Chondrocyte (in vitro differentiated cells): ENCODE results near the gene SOSTDC1. TPM values are rescaled to one million over a fixed set of nuclear protein-coding genes. Genes with fewer than 3 reads are reported as not detected.
A peak's percentile ranks its signal among the peaks of the same experiment; 100 is the strongest.

Experiments used
- DNase-seq: peaks from one replicate; pipeline ENCODE4 v3.0.0; 2021; ENCODE audit warnings: mixed read lengths, low spot score
- H3K27ac Mint-ChIP-seq: one replicate; pipeline ENCODE4 v1.8.0; 2021; ENCODE audit warnings: mild to moderate bottlenecking, moderate library complexity, mixed read lengths; ENCODE audit not compliant: unreplicated experiment
- H3K27me3 Mint-ChIP-seq: 2 replicates; pipeline ENCODE4 v1.8.0; 2021; ENCODE audit warnings: low read depth, mixed read lengths
- H3K36me3 Mint-ChIP-seq: 2 replicates; pipeline ENCODE4 v1.8.0; 2021; ENCODE audit warnings: low read depth, mixed read lengths
- H3K4me1 Mint-ChIP-seq: 2 replicates; pipeline ENCODE4 v1.8.0; 2021; ENCODE audit warnings: low read depth, mild to moderate bottlenecking, mixed read lengths
- H3K4me3 Mint-ChIP-seq: one replicate; pipeline ENCODE4 v1.8.0; 2021; ENCODE audit warnings: mild to moderate bottlenecking, moderate library complexity, mixed read lengths; ENCODE audit not compliant: unreplicated experiment
- H3K9me3 Mint-ChIP-seq: 2 replicates; pipeline ENCODE4 v1.8.0; 2021; ENCODE audit warnings: low read depth, mixed read lengths
- total RNA-seq: library from RNA; stranded (reverse); gene quantifications from 3 replicates; pipeline ENCODE4 v1.2.1, GENCODE V29; 2021
- TF ChIP-seq, protein P1 (sequence below): fragments of 200-600 bp; sonication (generic); IDR thresholded peaks from 2 replicates; pipeline ENCODE4 v1.5.0; 2021; ENCODE audit warnings: antibody characterized with exemption, mild to moderate bottlenecking, moderate library complexity

SOSTDC1 gene
- total RNA-seq, 1 donor from 2014 or later = not detected

DNA sequence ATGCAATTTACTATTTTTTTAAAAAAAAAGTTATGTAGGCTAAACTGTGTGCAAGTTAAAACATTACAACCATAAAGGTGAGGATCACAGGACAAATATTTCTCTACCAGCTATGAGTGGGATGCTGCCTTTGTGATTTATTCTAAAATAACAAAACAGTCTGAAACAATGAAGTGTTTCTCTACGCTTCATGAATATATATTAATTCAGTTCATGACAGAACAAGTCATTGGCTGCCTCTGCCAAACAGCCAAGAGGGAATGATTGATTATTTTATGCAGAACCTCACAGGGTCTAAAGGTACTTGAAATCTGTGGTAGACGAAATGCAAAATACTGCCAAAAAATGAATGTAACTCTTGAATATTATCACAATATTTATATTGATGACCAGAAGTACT lies 29.0 kb upstream of the SOSTDC1 start:
- Mint-ChIP-seq H3K36me3 (no peaks in the 10 kb centered on the region), H3K9me3 (no peaks in the 10 kb centered on the region), H3K27ac (no peak overlapping the region), H3K4me3 (no peak overlapping the region), H3K27me3 (no peaks in the 10 kb centered on the region), H3K4me1 (peaks cover 7% of the 10 kb centered on the region)
- no peak for DNase-seq
- TF ChIP-seq, protein P1, sequence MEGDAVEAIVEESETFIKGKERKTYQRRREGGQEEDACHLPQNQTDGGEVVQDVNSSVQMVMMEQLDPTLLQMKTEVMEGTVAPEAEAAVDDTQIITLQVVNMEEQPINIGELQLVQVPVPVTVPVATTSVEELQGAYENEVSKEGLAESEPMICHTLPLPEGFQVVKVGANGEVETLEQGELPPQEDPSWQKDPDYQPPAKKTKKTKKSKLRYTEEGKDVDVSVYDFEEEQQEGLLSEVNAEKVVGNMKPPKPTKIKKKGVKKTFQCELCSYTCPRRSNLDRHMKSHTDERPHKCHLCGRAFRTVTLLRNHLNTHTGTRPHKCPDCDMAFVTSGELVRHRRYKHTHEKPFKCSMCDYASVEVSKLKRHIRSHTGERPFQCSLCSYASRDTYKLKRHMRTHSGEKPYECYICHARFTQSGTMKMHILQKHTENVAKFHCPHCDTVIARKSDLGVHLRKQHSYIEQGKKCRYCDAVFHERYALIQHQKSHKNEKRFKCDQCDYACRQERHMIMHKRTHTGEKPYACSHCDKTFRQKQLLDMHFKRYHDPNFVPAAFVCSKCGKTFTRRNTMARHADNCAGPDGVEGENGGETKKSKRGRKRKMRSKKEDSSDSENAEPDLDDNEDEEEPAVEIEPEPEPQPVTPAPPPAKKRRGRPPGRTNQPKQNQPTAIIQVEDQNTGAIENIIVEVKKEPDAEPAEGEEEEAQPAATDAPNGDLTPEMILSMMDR = no peak

DNA sequence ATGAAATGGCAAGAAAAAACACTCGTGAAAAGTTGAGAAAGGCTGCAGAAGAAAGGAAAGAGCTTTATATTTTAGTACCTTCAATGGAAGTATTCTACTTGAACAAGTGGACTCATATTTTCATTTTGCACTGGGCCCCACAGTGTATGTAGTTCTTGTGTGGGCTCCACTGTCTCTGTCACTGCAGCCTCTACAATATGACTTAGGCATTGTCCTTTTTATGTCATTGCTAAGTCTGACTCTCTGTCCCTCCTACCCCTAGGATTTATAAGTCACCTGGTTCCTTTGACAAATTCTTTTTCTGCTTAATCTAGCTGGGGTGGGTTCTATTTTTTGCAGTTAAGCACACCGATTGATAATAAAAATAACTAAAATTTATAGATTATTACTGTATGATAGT lies 27.7 kb upstream of the SOSTDC1 start:
- Mint-ChIP-seq H3K9me3 (no peaks in the 10 kb centered on the region), H3K27me3 (no peaks in the 10 kb centered on the region), H3K27ac (no peak overlapping the region), H3K36me3 (no peaks in the 10 kb centered on the region), H3K4me1 (peaks cover 7% of the 10 kb centered on the region), H3K4me3 (no peak overlapping the region)
- no peak for DNase-seq
- TF ChIP-seq, protein P1 = no peak

DNA sequence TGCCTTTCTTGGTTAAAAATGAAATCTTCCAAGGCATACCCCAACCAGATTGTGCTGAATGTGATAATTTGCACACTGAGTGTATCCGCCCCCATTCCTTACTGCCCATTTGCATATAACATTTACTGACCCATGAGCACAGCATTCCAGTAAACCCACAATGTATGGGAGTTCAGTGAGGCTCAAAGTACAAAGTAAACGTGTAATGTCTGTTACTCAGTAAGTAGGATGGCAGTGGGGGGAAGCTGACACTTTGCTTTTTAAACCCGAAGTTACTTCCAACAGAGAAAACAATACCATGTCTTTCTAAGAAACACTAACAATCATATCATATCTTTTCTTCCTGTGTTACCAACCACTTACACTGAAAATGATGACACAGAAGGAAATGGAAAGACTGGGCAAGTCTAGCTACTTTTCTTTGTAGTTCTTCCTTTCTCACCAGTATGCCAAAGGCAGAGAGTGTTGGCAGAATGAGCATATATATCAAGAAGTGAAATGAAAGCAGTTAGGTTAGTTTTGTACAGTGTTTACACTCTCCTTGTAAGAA lies 27.1 kb upstream of the SOSTDC1 start:
- peaks cover 7% of the 10 kb centered on the region for H3K4me1 Mint-ChIP-seq
- no peak overlapping the region for H3K4me3 Mint-ChIP-seq
- H3K27ac Mint-ChIP-seq = peak overlapping the region; percentile 38
- no peaks in the 10 kb centered on the region for H3K36me3 Mint-ChIP-seq
- H3K9me3 Mint-ChIP-seq = no peaks in the 10 kb centered on the region
- no peak for DNase-seq
- no peaks in the 10 kb centered on the region for H3K27me3 Mint-ChIP-seq
- TF ChIP-seq, protein P1 = no peak

DNA sequence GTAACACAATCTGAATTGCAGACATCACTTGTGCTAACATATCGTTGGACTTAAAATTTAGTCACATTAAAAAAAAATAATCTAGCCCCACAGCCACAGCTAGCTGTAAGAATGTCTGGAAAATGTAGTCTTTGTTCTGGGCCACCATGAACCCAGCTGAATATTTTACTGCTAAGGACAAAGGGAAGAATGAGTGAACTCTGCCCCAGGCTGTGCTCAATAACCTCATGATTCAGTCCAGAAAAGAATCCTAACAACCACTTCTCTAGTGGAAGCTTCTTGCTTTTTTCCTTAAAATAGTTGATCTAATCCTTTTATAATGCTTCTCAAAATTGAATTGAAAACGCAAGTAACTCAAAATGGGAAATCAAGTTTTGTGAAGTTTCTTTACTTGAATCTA lies 25.6 kb upstream of the SOSTDC1 start:
- Mint-ChIP-seq H3K4me1 (peaks cover 7% of the 10 kb centered on the region), H3K27ac (no peak overlapping the region), H3K36me3 (peaks cover 1% of the 10 kb centered on the region), H3K27me3 (no peaks in the 10 kb centered on the region), H3K9me3 (no peaks in the 10 kb centered on the region), H3K4me3 (no peak overlapping the region)
- DNase-seq = no peak
- TF ChIP-seq, protein P1 = no peak

DNA sequence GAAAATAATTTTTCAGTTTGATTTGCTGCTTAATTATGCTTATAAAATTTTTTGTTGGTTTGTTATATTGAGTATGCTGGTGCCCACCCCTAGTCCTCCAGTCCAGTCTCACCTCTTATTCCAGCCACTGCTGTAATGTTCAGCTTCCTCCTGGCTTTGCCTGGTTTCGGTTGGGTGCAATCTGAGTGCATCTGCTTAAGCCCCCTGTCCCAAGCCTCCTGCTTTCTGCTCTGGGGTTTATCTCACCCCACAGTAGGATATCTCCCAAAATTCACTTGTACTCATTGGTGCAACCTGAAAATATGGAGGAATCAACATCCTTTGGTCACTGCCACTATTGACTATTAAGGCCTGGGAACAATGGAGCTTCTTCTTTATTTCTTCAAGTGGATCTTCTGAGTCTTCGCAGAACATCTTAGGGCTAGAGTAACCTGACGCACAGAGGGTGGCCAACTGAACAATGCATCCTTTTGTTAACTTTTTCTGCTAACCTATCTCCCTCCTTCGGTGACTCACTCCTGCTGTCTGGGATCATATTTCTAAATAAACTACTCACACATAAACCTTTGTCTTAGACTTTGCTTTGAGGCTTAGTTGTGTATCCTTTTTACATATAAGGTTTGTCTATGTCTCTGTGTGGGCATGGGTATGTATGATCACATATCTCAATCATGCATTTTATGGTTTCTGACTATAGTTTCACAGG lies 19.1 kb upstream of the SOSTDC1 start:
- Mint-ChIP-seq H3K4me3 (no peak overlapping the region), H3K27ac (no peak overlapping the region), H3K27me3 (no peaks in the 10 kb centered on the region), H3K4me1 (no peaks in the 10 kb centered on the region), H3K9me3 (no peaks in the 10 kb centered on the region), H3K36me3 (peaks cover 1% of the 10 kb centered on the region)
- TF ChIP-seq, protein P1 = no peak
- no peak for DNase-seq
